NCI-H82 (cell line): ENCODE measurements around the gene COQ6.
"Not testable (repeated sequence)": the region's sequence is repeated elsewhere in the genome, so short reads cannot be mapped to it uniquely, and the experiment has no call there.

ENCODE experiments used
- DNase-seq: peaks from one replicate; lab custom pipeline; 2025; lab: John Stamatoyannopoulos, UW

Gene COQ6

GRCh38 chr14:73949752-73950734, at the start of gene COQ6, which contains the start of gene FAM161B:
Gene COQ6, plus strand, starts transcription at chr14:73950302. Its CDS starts 31 bp downstream, at chr14:73950333.
Gene FAM161B, minus strand, starts transcription at chr14:73950094. Its CDS starts 68 bp downstream, at chr14:73950026.
- DNase-seq, result peak; percentile 95

- no peak for DNase-seq
Observed at GRCh38 chr14:73903028-73903427, 47.1 kb upstream of the COQ6 start.

DNA sequence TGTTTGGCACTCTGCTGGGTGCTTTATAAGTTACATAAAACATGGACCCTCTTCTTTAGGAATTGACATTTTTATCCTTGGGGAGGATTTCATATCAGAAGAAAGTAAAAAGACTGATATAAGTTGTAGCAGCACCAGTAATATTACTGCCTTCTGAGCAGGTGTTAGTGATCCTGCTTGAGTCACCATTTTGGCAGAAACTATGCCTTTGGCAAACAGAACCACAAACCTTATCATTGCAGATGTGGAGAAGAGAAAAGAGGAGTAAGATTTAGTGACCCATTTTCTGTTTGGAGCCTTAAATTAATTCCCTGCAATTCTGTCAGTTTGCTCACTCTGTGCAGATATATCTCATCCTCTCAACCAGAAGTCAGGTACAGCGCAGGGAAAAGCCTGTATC, 40.4 kb upstream of the COQ6 start:
- DNase-seq, result no peak

DNA sequence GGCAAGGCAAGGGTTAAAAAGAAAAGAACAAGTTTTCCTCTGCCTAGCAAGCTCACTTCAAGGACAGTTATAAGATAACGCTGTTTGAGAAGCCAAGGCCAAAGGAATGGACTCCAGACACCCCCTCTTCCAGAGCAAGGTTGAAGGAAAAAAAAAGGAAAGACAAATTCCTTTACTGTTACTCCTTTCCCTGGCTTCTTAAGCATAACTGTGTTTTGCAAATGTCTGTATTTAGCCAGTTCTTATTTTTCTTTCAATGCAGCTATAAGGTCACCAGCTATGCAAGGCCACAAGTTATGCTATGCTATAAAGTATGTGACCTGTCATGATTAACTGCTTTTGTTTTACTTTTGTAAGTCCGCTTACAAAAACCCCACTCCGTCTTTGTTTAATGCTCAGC, 36.8 kb upstream of the COQ6 start:
- no peak for DNase-seq

DNA sequence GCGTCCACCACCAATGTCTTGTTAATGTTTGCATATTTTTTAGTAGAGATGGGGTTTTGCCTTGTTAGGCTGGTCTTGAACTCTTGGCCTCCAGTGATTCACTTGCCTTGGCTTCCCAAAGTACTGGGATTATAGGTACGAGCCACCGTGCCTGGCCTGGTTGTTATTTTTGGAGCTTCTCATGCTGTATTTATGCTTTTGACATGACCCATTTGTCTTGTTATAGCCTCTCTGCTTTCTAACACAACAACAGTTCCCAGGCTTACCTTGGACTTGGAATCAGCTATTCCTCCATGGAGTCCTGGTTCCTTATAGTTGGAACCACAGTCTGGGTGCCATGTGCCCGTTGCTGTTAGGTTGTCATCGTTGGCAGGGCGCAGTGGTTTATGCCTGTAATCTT, 33.8 kb upstream of the COQ6 start:
- DNase-seq, result no peak

DNA sequence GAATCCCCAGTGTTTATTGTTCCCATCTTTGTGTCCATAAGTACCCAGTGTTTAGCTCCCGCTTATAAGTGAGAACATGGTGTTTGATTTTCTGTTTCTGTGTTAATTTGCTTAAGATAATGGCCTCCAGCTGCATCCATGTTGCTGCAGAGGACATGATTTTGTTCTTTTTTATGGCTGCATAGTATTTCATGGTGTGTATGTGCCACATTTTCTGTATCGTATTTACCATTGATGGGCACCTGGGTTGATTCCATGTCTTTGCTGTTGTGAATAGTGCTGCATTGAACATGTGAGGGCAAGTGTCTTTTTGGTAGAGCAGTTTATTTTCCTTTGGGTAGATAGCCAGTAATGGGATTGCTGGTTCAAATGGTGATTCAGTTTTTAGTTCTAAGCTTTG, 30.6 kb upstream of the COQ6 start:
- DNase-seq, result not testable (repeated sequence)

DNA sequence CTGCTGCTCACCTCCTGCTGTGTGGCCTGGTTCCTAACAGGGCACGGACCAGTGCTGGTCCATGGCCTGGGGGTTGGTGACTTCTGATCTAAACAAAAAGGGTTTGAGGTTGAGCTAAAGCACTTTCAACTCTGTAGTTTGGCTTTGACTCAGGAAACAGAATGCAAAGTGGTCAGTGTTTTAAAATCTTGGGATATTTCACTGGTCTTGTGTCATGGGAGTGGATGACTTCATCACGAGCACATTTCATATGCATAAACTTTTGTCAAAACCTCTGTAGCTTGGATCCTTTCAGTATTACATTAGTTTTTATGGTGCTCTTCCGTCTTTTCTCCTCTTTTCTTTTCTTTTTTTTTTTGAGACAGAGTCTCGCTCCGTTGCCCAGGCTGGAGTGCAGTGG, 25.8 kb upstream of the COQ6 start:
- no peak for DNase-seq

GRCh38 chr14:73935666-73936065, 14.4 kb upstream of the COQ6 start:
- peak; percentile 8 for DNase-seq

DNA sequence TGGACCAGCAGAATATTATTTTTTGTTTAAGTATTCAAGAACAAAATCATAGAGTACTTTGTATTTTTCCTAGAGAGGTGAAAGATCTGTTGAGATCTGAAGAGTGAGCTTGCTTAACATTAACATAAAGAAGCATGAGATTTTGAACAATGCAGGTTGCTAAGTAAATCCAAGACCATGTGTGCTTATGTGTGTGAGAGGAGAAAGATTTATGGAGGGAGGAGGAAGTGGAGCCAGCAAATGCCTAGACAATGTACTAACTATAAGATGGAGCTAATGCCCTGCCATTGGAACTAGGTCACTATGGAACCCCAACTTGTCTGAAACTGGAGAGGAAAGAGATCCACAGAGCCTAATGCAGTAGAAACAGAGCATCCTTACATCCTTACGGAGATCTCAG, 13.6 kb upstream of the COQ6 start:
- DNase-seq, result no peak

DNA sequence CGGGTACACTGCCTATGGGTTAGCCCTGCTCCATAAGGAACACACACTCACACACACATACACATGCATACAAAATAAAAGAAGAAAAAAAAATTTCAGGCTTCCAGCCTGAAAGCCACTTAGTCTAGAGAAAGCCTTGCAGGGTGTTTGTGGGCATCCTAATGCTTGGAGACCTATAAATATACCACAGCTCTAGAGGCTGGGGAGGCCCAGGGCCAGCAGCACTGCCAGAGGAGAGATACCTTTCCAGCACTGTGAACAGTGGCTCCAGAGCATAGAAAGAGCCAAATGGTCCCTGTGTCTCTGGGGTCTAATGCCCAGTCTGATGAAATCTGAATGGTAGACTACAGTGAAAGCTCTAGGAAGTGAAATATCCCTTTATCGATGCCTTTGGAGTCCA, 13.1 kb upstream of the COQ6 start:
- no peak for DNase-seq

- no peak for DNase-seq
Observed at GRCh38 chr14:73942180-73942579, 7.9 kb upstream of the COQ6 start.

GRCh38 chr14:73943083-73943482, 7.0 kb upstream of the COQ6 start:
- no peak for DNase-seq

DNA sequence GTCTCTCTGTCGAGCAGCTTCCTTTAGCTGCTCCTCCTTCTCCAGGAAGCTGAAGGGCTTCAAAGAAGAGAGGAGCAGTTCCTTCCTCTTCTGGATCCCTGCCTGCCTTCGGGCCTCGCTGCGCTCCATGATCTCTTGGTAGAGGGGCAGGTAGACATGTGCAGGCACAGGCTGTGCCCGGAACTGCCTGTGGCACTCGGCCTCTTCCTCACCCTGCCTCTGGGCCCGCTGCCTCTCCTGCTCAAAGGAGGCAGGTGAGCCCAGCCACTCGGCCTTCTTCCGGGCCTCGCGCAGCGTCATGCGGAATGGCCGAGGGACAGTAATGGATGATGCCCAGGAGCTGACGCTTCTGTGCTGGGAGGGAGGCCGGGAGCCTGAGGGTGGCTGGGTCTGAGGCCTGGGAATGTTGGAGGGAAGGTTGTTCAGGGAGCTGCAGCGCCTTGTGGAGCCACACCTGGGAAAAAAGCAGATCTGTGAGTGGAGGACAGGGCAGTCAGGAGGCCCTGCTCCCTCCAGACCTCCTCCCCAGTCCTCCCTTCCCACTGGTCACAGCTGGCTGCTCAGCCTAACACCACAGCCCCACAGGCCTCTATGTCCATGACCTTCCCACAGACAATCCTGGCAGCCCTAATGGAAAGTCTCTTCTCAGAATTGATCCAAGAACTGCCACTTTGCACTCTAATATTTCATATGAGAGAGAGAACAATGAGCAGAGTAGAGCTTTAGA, 5.5 kb upstream of the COQ6 start:
- DNase-seq, result no peak

GRCh38 chr14:73945159-73945670, 4.9 kb upstream of the COQ6 start:
- no peak for DNase-seq

- DNase-seq, result no peak
Observed at GRCh38 chr14:73953731-73954130, 3.6 kb downstream of the COQ6 start.

GRCh38 chr14:73955674-73956073, 5.6 kb downstream of the COQ6 start:
- no peak for DNase-seq

- DNase-seq, result no peak
Observed at GRCh38 chr14:73958591-73958990, 8.5 kb downstream of the COQ6 start.

DNA sequence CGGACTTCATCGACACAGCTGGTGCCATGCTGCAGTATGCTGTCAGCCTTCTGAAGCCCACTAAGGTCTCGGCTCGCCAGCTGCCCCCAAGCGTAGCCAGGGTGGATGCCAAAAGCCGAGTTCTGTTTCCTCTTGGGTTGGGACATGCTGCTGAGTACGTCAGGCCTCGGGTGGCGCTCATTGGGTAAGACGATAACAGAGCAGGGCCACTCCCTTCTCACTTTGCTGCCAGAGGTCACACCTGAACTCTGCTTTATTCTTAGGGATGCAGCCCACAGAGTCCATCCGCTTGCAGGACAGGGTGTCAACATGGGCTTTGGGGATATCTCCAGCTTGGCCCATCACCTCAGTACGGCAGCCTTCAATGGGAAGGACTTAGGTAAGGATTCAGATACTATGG, 11.1 kb downstream of the COQ6 start:
- no peak for DNase-seq

DNA sequence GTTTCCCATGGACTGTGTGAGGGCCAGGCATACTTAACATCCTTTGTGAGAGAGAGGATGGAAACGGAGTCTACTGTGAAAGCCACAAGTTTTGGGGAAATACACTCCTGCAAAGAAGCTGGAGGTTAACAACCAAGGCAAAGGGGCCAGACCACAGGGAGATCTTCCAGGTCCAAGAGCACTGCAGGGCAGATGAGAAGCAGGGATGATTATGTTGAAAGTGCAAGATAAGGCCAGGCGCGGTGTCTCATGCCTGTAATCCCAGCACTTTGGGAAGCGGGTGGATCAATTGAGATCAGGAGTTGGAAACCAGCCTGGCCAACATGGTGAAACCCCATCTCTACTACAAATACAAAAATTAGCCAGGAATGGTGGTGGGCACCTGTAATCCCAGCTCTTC, 15.1 kb downstream of the COQ6 start:
- DNase-seq, result no peak

GRCh38 chr14:73968885-73969284, 18.8 kb downstream of the COQ6 start:
- no peak for DNase-seq

- peak; percentile 90 for DNase-seq
Observed at GRCh38 chr14:73973497-73973896, 23.4 kb downstream of the COQ6 start.

- peak; percentile 45 for DNase-seq
Observed at GRCh38 chr14:73976125-73976524, 26.0 kb downstream of the COQ6 start.

DNA sequence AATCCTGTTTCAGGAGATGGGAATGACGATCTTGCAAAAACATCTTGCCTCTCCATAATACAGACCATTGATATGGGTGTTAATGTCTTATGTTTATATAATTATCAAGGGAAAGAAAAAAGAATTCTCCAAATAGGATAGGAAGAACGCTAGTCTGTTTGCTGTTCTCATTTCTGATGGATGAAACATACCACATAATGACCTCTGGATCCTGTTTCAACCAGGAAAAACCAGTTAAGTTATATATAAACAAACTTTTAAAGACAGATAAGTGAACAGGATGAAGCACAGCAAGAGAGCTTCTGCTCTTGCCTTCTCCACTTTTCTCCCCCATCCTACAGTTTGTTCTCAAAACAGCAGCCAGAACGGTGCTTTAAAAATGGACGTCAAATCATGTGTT, 27.8 kb downstream of the COQ6 start:
- DNase-seq, result no peak
